NCI-H1417 (cell line): ENCODE results near the gene ATAD3A.
"Not testable (repeated sequence)": the region's sequence is repeated elsewhere in the genome, so short reads cannot be mapped to it uniquely, and the experiment has no call there.

Experiments used
- DNase-seq, 3 experiments: peaks; one replicate each; lab custom pipeline; 2025; lab: John Stamatoyannopoulos, UW

Gene ATAD3A

DNA sequence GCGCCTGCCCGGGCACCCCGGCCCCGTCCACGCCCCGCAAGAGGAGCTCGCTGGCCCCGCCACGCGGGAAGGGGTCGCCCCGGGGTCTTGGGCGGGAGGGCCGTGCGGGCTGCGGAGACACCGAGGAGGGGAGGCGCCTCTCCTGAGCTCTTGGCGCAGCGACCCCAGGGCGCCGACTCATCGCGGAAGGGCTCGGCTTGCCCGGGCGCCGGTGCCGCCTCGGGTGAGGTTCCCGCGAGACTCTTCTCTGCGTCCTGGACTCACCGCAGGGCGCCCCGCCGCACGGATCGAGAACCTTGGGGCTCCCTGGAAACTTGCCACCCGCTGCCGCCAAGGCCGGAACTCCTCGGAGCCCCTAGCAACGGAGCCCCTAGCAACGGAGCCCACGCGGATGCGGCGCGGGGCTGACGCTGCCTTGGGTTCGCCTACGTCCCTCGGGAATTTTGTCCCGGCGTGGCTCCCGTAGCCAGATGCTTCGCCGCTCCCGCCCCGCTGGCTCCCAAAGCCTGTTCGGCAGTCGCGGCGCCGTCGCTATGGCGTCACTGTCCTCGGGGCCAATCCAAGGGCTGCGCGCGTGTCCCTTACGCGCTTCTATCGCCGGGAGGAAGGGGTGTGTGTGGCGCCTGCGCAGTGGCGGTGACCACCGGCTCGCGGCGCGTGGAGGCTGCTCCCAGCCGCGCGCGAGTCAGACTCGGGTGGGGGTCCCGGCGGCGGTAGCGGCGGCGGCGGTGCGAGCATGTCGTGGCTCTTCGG is at the start of gene ATAD3A:
Gene ATAD3A (plus strand): TSS at position 630 of the 753 bp plus-strand sequence. CDS start 107 bp downstream, at position 737.
- peak; percentile 97 to 99 (median 98) for DNase-seq

DNA sequence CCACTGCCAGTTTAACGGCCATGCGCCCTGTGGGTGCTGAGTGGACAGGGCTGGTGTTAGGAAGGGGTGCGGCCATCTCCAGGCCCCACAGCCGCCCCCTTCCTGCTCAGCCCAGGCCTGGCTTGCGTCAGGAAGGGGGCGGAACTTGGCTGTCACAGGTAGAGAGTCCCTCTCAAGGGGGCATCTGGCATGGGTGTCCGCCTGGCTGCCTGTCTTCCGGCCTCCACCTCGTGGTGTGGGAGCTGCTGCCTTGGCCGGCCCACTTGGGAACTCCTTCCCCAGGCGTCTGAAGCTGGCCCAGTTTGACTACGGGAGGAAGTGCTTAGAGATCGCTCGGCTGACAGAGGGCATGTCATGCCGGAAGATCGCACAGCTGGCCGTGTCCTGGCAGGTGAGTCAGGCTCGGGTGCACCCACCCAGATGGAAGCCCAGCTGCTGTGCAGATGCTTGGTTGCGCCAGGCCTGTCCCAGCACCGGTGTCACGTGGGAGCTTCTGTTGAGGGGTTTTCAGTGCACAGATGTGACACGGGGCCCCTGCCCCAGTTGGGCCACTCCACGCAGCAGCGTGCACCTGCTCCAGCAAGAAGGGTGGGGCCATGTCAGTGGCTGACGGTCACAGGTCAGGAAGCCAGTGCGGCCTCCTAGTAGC is 49.5 kb upstream of the ATAD3A start:
- no peak for DNase-seq

DNA sequence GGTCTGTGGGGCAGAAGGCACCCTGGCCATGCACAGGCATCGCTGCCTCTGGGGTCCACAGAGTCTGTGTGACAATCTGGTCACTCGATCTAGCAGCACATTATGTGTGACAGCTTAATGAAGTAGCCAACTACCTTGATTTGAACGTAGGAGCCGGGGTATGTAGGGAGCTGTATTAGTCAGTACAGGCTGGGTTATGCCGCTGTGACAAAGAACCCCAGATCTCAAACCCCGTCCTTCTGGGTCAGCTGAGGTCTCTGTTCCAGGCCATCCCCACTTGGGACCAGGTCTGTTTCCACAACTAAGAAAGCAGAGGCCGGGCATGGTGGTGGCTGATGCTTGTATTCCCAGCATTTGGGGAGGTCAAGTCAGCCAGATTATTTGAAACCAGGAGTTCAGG is 48.6 kb upstream of the ATAD3A start:
- DNase-seq, result no peak

DNA sequence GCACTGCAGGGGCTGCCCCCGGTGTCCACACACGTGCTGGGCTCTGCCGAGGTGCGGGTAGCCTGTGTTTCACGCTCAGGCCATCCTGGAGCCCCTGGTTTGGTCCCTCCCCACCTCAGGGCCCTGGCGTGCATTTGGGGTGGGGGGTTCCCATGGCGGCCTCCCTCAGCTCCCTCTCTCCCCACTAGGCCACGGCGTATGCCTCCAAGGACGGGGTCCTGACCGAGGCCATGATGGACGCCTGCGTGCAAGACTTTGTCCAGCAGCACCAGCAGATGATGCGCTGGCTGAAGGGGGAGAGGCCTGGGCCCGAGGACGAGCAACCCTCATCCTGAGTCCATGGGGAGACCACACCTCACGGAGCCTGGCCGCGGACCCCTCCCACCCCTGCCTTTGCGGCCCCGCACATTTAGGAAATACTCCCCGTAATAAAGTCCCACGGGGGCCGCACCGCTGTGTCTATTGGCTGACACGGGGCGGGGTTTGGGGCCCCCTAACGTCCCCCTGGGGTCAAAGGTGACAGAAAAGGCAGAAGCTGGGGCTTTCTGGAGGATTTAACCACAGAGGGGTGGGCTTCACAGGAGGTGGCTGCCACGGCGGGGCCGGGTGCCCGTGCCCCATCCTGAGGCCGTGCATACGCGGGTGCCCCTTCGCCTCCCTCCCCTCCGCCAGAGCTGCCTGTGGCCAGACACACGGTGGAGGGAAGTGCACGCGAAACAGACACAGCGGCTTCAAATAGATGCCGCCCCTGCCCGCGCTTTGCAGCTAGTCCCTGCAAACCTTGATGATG is 43.6 kb upstream of the ATAD3A start:
- not testable (repeated sequence) for DNase-seq

DNA sequence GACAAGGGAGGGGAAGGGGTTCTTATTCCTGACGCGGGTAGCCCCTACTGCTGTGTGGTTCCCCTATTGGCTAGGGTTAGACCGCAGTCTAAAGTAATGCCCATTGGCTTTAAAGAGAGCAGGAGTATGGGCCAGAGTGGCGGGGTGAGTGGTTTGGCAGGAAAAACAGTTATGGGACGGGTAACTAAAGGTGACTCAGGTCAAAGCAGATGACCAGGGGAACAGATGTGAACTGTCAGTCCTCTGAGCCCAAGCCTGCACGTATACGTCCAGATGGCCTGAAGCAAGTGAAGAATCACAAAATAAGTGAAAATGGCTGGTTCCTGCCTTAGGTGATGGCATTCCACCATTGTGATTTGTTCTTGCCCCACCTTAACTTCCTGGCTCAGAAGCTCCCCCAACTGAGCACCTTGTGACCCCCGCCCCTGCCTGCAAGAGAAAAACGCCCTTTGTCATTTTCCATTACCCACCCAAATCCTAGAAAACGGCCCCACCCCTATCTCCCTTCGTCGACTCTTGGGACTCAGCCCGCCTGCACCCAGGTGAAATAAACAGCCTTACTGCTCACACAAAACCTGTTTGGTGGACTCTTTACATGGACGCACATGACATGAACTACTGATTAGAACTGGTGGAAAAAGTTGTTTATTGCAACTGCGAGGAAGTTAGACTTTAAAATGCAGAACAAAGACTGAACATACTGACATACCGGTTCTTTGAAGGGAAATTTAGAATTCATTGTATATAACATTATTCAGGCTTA is 41.2 kb upstream of the ATAD3A start:
- DNase-seq, result peak in 1 of 3 experiments; percentile 39

DNA sequence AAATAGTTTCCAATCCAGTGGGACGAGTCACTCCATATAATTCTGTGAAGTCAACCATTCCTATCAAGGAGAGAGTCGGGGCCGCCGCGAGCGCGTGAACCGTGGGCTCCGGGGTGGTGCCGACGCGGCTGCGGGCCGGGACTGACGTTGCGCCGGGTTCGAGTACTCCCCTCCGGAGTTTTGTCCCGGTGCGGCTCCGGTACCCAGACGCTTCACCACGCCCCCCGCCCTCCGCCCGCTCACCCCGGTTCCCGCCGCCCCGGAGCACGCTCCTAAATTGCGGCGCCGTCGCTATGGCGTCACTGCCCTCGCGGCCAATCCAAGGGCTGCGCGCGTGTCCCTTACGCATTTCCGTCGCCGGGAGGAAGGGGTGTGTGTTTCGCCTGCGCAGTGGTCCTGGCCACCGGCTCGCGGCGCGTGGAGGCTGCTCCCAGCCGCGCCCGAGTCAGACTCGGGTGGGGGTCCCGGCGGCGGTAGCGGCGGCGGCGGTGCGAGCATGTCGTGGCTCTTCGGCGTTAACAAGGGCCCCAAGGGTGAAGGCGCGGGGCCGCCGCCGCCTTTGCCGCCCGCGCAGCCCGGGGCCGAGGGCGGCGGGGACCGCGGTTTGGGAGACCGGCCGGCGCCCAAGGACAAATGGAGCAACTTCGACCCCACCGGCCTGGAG is 40.4 kb upstream of the ATAD3A start, which contains the start of gene ATAD3B:
Gene ATAD3B (plus strand): TSS at position 377 of the 664 bp plus-strand sequence. CDS start 120 bp downstream, at position 497.
- DNase-seq, result peak; percentile 91 to 95 (median 94)

DNA sequence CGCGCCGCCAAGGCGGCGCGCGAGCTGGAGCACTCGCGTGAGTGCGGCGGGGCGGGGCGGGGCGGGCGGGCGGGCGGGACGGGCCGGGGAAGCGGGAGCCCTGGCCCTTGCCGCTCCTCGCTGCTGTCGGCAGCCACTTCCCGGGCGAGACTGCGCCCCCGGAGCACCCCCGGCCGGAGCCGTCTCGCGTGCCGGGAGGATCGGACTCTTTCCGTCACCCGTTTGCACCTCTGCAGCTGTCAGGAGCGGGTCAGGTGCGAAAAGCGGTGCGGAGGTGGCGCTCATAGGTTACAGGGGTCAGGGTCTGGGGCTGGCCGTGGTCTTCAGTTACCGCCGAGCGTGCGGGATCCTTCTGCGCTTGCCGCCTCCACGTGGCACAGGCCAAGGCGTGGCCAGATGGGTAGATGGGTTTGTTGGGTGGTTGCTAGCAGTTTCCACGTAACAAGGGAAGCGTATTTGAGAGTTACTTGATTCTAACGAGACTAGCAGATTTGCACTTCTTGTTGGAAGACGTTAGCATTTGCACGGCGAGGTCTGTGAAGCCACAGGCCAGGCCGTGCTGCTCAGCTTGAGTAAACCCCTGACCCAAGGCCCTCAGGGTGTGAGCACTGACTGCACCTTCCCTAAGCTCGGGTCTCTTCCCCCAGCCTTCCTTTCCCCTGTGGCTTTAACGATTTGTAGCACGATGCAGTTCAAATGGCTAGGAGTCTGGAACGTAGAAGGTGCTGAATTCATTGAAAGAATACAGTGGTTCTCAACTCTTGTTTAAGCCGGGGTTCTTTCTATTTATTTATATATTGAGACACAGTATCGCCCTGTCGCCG is 39.7 kb upstream of the ATAD3A start:
- DNase-seq, result peak in 1 of 3 experiments; percentile 3

DNA sequence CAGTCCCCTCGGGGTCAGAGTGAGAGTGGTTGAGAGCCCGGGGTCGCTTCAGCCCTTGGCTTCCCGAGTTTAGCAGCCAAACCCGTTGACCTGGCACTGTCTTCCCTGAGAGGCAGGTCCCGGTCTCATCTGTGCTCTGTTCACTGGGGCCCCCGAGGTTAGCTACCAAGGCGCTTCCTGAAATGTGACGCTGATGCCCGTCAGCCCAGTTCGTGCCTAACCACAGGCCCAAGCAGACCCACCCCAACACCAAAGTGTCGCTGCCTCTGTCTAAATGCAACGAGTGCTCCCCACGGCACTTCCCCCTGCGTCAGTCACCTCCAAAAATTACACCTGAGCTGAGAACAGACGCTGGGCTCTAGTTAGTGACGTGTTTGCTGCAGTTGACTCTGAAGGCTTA is 36.0 kb upstream of the ATAD3A start:
- not testable (repeated sequence) for DNase-seq

DNA sequence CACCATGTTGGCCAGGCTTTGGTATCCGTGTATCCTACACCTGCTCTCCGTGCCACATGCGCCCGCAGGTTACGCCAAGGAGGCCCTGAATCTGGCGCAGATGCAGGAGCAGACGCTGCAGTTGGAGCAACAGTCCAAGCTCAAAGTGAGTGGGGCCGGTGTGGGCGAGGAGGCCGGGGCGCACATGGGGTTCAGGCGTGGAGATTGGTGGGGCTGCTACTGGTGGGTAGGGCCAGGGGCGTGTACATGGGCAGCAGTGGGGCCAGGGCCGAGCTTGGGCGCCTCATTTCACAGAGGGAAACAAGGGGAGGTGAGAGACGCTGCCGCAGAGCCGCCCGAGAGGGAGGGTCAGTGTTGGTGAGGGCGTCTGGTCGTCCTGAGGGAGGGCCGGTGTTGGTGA is 34.8 kb upstream of the ATAD3A start:
- no peak for DNase-seq

DNA sequence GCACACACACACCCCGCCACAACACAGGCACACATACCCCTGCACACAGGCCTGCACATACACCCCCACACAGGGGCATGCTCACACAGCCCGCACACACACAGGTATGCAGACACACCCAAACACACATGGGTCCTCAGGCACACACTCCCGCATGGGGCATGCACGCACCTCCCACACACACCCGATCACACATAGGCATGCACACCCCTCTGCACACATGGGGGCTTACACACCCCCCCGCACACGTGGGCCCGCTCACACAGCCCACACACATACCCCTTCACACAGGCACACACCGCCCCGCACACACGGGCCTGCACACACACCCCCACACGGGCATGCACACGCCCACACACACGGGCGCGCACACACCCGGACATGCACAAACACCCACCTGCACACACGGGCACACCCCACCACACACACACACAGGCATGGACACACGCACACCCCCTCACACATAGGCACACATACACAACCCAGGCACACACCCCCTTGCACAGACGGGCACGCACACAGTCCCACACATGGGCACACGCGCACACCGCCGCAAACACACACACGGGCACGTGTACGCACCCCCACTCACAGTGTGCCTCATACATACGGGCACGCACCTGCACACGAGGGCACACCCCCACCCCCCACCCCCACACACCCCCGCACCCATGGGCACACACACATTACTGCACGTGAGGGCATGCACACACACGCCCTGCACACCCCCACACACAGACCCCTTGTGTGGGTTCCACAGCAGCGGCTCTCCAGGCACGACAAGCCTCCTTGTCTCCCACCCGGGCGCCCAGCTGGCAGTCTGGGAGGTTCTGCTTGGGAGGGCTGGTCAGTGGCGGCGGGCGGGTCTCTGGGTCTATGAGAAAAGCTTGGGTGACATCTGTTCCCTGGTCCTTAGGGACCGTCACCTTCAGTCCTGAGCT is 32.1 kb upstream of the ATAD3A start:
- no peak for DNase-seq

DNA sequence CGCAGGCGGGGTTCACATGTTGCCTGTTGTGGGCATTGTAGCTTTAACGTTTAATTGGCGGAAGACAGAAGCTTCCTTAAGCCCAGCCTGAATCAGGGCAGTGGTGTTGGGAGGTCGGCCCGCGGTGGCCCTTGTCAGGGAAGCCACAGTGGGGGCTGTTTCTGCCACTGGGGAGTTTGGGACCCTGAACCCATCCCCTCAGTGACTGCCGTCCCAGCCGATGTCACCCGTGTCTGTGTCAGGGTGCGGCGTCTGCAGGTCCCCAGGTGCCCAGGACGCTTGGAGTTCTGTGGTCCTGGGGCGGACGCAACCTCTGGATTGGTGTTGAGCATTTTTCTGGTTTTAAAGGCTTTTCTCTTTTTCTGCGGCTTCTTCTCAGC is 31.5 kb upstream of the ATAD3A start:
- not testable (repeated sequence) for DNase-seq

DNA sequence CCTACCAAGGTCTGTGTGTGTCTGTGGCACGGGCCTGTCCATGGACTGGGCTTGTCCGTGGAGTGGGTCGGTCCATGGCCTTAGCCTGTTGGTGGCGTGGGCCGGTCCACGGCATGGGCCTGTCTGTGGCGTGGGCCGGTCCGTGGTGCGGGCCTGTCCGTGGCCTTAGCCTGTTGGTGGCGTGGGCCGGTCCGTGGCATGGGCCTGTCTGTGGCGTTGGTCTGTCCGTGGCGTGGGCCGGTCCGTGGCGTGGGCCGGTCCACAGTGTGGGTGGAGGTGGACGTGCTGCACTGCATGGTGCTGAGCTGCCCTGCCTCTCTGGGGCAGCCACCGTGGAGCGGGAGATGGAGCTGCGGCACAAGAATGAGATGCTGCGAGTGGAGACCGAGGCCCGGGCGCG is 30.2 kb upstream of the ATAD3A start:
- DNase-seq, result not testable (repeated sequence)

DNA sequence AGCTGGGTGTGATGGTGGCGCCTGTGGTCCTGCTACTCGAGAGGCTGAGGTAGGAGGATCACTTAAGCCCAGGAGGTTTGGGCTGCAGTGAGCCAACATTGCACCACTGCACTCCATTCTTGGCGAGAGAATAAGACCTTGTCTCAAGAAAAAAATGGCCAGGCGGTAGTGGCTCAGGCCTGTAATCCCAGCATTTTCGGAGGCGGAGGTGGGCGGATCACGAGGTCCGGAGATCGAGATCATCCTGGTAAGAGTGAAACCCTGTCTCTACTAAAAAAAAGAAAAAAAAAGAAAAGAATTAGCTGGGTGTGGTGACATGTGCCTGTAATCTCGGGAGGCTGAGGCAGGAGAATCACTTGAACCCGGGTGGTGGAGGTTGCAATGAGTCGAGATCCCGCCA is 29.1 kb upstream of the ATAD3A start:
- DNase-seq, result no peak

DNA sequence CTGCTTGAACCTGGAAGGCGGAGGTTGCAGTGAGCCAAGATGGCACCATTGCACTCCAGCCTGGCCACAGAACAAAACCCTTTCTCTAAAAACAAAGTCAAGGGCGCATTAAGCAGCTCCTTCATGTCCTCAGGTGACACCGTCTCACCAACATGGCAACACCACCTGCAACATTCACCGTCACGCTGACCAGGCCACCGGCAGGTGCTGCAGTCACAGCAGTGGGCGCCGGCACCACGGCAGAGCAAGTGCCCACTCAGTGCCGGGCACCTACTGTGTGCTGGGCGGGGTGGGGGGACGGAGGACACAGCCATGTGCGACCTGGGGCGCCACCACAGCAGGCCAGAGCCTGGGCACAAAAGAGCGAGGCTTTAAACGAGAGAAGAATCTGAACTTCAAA is 28.2 kb upstream of the ATAD3A start:
- DNase-seq, result no peak

DNA sequence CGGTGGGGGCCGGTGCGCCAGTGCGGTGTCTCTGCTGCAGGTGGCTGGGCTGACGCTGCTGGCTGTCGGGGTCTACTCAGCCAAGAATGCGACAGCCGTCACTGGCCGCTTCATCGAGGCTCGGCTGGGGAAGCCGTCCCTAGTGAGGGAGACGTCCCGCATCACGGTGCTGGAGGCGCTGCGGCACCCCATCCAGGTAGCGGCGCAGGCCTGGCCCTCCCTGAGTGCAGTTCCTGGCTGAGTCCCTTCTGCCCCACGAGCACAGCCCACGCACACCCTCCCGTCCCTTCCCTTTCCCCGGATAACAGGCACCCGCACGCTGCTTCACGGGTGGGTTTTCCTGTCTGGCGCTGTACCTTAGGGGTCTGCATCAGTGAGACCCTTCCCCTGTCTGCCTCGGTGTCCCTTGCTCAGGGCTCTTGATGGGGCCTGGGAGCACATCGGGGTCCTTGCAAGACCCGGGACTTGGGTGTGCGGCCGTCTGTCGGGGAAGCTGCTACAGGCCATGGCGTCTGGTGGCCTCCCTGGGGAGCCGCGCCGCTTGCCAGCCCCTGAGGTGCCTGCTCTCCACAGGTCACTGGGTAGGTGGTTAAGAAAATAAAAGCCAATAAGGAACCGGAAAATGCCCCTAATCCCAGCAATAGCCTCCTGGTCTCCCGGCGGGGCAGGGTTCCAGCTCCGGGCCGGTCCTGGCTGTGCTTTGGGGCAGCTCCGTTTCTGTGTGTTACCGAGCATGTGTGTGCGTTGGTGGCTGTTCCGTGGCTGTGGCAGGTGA is 26.8 kb upstream of the ATAD3A start:
- not testable (repeated sequence) for DNase-seq

DNA sequence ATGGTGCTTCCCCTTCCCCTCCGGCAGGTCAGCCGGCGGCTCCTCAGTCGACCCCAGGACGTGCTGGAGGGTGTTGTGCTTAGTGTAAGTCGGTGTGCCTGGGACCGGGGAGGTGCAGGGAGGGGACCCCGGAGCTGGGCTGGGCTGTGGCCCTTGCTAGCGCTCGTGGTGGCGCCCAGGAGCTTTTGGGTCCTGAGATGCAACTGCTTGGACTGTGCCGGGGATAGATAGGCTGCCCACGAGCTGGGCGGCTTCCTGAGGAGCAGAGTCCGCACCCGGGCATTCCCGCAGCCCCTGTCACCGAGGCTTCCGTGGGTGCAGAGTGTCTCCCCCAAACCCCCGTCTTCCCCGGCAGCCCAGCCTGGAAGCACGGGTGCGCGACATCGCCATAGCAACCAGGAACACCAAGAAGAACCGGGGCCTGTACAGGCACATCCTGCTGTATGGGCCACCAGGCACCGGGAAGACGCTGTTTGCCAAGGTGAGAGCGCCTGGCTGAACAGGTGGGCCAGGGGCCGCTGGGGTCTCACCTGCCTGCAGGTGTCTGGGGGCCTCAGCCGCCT is 26.1 kb upstream of the ATAD3A start:
- not testable (repeated sequence) for DNase-seq

DNA sequence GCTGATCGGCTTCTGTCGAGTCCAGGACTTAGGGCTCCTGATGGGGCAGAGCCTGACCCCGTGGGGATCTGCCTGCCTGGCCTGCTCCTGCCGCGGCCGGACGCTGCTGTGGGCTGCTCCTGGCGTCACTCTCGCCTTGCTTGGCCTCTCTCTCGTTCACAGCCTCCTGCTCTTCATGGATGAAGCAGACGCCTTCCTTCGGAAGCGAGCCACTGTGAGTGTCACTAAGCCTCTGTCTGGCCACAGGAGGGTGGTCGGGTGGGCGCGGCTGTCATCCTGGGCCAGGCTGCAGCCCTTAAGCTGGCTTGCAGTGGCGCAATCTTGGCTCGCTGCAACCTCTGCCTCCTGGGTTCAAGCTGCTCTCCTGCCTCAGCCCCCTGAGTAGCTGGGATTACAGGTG is 24.3 kb upstream of the ATAD3A start:
- DNase-seq, result no peak

DNA sequence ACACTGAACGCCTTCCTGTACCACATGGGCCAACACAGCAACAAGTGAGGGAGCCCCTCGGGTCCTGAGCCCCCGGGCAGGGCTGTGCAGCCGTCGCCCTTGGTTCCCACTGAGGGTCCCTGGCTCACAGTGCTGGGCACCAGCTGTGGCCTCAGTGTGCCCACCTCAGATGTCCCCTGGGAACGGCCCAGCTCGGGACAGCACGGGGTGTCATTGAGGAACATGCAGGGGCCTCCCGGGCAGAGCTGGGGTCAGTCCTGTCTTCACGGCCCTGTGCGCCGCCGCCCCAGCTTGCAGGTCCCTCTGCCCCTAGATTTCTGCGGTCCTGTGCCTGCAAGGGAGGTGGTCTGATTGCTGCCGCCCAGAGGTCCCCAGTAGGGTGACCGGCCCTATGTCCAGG is 22.7 kb upstream of the ATAD3A start:
- DNase-seq, result no peak
